SU-DHL-6 (cell line): ENCODE results near the gene IDH2.

ENCODE experiments used
- EZH2phosphoT487 ChIP-seq: fragments of 200-600 bp; sonication (generic), shearing (Covaris generic); conservative IDR thresholded peaks from 2 replicates; pipeline ENCODE4 v1.6.1; 2018; ENCODE audit warnings: mild to moderate bottlenecking, antibody characterized with exemption, low read length, moderate library complexity, mixed read lengths
- TF ChIP-seq, protein P1 (sequence below): fragments of 200-600 bp; sonication (generic); IDR thresholded peaks from one replicate; pipeline ENCODE4 v1.5.1; 2017; ENCODE audit warnings: antibody characterized with exemption, mild to moderate bottlenecking, low read length, moderate library complexity; ENCODE audit not compliant: insufficient read depth, poor library complexity, severe bottlenecking

DNA sequence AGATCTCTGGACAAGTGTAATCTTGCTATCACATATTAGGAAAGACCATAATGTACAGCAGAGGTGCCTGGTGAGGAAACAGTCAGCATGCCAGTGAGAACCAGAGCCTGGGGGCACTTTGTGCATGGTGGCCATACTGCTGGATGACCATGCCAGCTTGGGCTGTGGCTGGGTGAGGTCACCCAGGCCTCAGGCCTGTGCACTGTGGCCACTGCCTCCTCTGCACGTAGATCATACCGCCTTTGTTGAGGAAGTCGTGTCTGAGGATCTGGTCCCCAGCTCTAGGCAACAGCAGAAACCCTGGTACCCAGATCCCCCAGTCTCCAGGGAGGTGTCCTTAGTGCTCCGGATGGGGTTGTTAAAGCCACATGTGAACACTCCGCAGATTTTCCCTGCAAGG is 62.3 kb downstream of the IDH2 start:
- TF ChIP-seq, protein P1, sequence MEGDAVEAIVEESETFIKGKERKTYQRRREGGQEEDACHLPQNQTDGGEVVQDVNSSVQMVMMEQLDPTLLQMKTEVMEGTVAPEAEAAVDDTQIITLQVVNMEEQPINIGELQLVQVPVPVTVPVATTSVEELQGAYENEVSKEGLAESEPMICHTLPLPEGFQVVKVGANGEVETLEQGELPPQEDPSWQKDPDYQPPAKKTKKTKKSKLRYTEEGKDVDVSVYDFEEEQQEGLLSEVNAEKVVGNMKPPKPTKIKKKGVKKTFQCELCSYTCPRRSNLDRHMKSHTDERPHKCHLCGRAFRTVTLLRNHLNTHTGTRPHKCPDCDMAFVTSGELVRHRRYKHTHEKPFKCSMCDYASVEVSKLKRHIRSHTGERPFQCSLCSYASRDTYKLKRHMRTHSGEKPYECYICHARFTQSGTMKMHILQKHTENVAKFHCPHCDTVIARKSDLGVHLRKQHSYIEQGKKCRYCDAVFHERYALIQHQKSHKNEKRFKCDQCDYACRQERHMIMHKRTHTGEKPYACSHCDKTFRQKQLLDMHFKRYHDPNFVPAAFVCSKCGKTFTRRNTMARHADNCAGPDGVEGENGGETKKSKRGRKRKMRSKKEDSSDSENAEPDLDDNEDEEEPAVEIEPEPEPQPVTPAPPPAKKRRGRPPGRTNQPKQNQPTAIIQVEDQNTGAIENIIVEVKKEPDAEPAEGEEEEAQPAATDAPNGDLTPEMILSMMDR: no peak
- no peak for TF ChIP-seq EZH2phosphoT487
